B cell (primary cell): ENCODE measurements around the gene ALDH3B1.

Source experiments
- CTCF ChIP-seq: fragments of 200-600 bp; IDR thresholded peaks from one replicate; pipeline ENCODE4 v1.8.0; 2022; ENCODE audit warnings: antibody characterized with exemption, mild to moderate bottlenecking
- EZH2 ChIP-seq: IDR thresholded peaks from 2 replicates; pipeline ENCODE4 v1.6.1; 2012; ENCODE audit warnings: borderline replicate concordance, low read depth, mild to moderate bottlenecking, moderate library complexity, low read length; ENCODE audit not compliant: insufficient read depth, poor library complexity, severe bottlenecking

DNA sequence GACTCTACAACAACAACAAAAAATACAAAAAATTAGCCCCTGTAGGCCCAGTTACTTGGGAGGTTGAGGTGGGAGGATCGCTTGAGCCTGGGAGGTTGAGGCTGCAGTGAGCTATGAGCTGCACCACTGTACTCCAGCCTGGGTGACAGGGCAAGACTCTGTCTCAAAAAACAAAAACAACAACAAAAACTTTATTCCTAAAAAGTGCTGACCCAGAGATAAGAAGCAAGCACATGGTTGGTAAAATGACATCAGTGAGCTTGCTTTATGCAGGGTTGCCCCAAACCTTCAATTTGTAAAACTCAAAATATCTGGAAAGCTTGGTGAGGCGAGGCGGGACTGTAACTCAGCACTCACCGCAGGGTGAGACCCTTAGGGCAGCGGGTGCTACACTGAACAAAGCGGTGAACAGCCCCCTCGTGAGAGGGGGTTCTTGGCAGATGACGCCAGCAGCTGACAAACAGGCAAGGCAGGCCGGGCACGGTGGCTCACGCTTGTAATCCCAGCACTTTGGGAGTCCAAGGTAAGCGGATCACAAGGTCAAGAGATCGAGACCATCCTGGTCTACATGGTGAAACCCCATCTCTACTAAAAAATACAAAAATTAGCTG lies 25.2 kb downstream of the ALDH3B1 start:
- TF ChIP-seq CTCF (no peak), EZH2 (no peak)
